Mucosa of descending colon (tissue), 3 donors: ENCODE results near the gene PLD5. TPM values are rescaled to one million over a fixed set of nuclear protein-coding genes. Genes with fewer than 3 reads are reported as not detected.
"Not testable (repeated sequence)": the region's sequence is repeated elsewhere in the genome, so short reads cannot be mapped to it uniquely, and the experiment has no call there.

Source experiments
- ATAC-seq: fragments of 200-7000 bp; cut with Tn5 transposase; one replicate; pipeline ENCODE4 v1.9.1; 2020; ENCODE audit warnings: mild to moderate bottlenecking, moderate library complexity
- DNase-seq, 3 donors: peaks; one replicate each; pipeline ENCODE4 v3.0.0-alpha.2; 2020
- H3K36me3 ChIP-seq: fragments of 200-600 bp; one replicate; pipeline ENCODE4 v1.8.0; 2021; ENCODE audit warnings: low read depth, mild to moderate bottlenecking
- H3K4me1 ChIP-seq: fragments of 200-600 bp; one replicate; pipeline ENCODE4 v1.8.0; 2021; ENCODE audit warnings: low read depth, mild to moderate bottlenecking
- H3K4me3 ChIP-seq: fragments of 200-600 bp; one replicate; pipeline ENCODE4 v1.8.0; 2021; ENCODE audit warnings: mild to moderate bottlenecking
- H3K9me3 ChIP-seq: fragments of 200-600 bp; one replicate; pipeline ENCODE4 v1.8.0; 2021; ENCODE audit warnings: mild to moderate bottlenecking
- intact Hi-C, 2 donors: fragments of 100-400 bp; cut with DNase I in 1 of 2; cut with micrococcal nuclease in 1 of 2; formaldehyde crosslinking; loops; one replicate each; pipeline versions ENCODE4 v1.11.0 to v1.11.1; 2022; cut with DNase I, micrococcal nuclease
- total RNA-seq, 3 donors: library from RNA; stranded (reverse); fragmentation: NEBNext Ultra II Directional in 2 of 3; extraction: Animal tissue kit (Norgen Biotek cat#: 25700) in 2 of 3; gene quantifications; one replicate each; pipeline versions ENCODE4 v1.2.1 to v1.2.4, GENCODE V29; 2021 to 2023
- TF ChIP-seq, protein P1 (sequence below): fragments of 200-600 bp; IDR thresholded peaks from one replicate; pipeline ENCODE4 v1.8.0; 2022; ENCODE audit warnings: antibody characterized with exemption, mild to moderate bottlenecking
- donor health status: DM: no; HTN: no; CAD: no; lungs with moderate emphysema.
- donor health status: DM: no; HTN: no; CAD: no.
- donor health status: DM: no; HTN: yes; CAD: no.

PLD5 gene
- total RNA-seq, 3 donors from 2014 or later: 0.54 TPM; not detected in 2

DNA sequence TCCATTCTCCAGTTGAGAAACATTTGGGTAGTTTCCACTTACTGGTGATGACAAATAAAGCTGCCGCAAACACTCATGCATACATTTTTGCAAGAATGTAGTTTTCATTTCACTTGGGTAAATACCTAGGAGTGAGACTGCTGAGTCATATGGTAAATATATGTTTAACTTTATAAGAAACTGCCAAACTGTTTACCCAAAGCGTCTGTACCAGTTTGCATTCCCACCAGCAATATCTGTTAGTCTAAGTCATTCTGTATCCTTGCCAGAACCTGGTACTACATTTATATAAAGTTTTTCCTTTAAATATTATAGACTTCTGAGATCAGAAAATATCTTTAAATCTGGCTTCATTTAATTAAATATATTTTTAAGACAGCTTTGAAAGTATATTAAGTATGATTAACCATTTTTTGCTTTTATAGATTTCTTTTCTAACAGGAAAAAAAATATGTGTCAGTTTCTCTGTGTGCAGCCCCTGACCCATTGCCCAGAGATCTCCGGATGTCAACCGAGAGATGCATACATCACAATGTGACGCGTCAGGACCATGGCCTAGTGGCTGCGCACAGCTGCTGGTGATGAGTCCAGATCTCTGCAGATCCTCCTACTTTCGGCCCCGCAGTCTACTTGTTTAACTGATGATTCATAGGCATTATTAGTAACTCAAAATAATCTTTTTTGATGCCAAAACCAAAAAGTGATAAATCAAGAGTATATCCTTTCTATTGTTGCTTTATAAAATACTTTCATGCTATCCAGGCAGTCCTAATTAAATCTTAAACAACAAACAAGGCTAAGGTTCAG lies 298.5 kb downstream of the PLD5 start:
- no peak for DNase-seq
- no peaks in the 10 kb centered on the region for H3K36me3 ChIP-seq
- ATAC-seq: no peak
- TF ChIP-seq, protein P1, sequence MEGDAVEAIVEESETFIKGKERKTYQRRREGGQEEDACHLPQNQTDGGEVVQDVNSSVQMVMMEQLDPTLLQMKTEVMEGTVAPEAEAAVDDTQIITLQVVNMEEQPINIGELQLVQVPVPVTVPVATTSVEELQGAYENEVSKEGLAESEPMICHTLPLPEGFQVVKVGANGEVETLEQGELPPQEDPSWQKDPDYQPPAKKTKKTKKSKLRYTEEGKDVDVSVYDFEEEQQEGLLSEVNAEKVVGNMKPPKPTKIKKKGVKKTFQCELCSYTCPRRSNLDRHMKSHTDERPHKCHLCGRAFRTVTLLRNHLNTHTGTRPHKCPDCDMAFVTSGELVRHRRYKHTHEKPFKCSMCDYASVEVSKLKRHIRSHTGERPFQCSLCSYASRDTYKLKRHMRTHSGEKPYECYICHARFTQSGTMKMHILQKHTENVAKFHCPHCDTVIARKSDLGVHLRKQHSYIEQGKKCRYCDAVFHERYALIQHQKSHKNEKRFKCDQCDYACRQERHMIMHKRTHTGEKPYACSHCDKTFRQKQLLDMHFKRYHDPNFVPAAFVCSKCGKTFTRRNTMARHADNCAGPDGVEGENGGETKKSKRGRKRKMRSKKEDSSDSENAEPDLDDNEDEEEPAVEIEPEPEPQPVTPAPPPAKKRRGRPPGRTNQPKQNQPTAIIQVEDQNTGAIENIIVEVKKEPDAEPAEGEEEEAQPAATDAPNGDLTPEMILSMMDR: no peak
- no peak overlapping the region for H3K4me3 ChIP-seq
- peaks cover 6% of the 10 kb centered on the region for H3K9me3 ChIP-seq
- no peaks in the 10 kb centered on the region for H3K4me1 ChIP-seq
- intact Hi-C loops: no loop called here

- intact Hi-C loops, DNase-seq, H3K36me3 ChIP-seq, H3K4me3 ChIP-seq, ATAC-seq, H3K9me3 ChIP-seq, H3K4me1 ChIP-seq: not testable (repeated sequence)
These were observed 299.4 kb downstream of the PLD5 start for GRCh38 chr1:242224878-242225766.

- DNase-seq (no peak), ATAC-seq (no peak)
- Histone ChIP-seq H3K9me3 (peaks cover 5% of the 10 kb centered on the region), H3K4me3 (no peak overlapping the region), H3K4me1 (no peaks in the 10 kb centered on the region), H3K36me3 (no peaks in the 10 kb centered on the region)
- intact Hi-C loops: no loop called here
- TF ChIP-seq, protein P1: no peak
These were observed 300.0 kb downstream of the PLD5 start for GRCh38 chr1:242224461-242224860.

GRCh38 chr1:242219905-242220304 lies 304.6 kb downstream of the PLD5 start:
- Histone ChIP-seq H3K4me3 (no peak overlapping the region), H3K4me1 (no peaks in the 10 kb centered on the region), H3K36me3 (no peaks in the 10 kb centered on the region), H3K9me3 (peaks cover 30% of the 10 kb centered on the region)
- TF ChIP-seq, protein P1: no peak
- ATAC-seq (no peak), DNase-seq (no peak)
- intact Hi-C loops: no loop called here

DNA sequence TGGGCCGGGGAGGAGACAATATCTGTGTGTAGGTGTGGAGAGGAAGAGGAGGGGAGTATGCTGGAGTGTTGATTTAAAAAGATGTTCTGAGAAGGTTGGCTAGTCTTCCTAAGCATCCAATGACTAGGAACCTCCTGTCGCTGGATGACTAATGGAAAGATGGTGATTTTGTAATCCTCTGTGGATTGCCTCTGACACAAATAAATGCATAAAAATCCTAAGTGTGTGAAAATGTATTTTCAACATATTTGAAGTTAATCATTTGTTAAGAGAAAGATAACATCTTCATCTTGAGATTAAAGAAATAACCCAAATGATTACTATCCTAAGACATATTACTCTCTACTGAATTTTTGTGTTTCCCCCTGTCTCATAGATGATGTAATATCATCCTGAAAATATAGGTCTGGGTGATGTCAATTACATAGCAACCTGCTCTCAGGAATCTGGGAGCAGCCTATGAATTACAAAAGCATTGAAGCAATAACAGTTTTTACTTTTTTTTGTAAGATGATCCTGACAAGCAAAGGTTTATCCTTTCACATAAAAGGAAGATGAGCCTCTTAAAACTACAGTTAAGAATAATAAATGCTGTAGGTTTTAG lies 305.1 kb downstream of the PLD5 start:
- H3K36me3 ChIP-seq: no peaks in the 10 kb centered on the region

More for the DNA sequence above, 305.1 kb downstream of the PLD5 start:
- TF ChIP-seq, protein P1: no peak
- ATAC-seq (no peak), DNase-seq (no peak)
- H3K4me3 ChIP-seq: no peak overlapping the region
- intact Hi-C loops: no loop called here
- H3K4me1 ChIP-seq: no peaks in the 10 kb centered on the region
- peaks cover 30% of the 10 kb centered on the region for H3K9me3 ChIP-seq
